Measurements from ENCODE around the gene SLC2A4RG.

DNA sequence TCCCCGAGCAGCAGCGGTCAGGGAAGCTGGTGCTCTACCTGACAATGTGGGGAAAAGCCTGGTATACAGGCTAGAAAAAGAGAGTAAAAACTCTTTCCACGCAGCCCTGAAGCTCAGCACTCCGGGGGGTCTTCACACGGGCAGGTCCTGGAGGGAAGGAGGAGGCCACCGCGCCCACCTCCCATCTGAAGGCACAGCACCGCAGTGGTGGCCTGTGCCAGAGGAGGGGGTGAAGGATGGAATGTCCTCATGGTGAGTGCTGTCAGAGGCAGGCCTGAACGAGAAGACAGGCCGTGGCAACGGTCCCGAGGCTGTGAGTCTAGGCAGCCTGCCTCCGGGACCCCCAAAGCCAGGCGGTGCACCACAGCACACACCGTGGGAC is 5.8 kb downstream of the SLC2A4RG start:
- TF ChIP-seq, protein P1, sequence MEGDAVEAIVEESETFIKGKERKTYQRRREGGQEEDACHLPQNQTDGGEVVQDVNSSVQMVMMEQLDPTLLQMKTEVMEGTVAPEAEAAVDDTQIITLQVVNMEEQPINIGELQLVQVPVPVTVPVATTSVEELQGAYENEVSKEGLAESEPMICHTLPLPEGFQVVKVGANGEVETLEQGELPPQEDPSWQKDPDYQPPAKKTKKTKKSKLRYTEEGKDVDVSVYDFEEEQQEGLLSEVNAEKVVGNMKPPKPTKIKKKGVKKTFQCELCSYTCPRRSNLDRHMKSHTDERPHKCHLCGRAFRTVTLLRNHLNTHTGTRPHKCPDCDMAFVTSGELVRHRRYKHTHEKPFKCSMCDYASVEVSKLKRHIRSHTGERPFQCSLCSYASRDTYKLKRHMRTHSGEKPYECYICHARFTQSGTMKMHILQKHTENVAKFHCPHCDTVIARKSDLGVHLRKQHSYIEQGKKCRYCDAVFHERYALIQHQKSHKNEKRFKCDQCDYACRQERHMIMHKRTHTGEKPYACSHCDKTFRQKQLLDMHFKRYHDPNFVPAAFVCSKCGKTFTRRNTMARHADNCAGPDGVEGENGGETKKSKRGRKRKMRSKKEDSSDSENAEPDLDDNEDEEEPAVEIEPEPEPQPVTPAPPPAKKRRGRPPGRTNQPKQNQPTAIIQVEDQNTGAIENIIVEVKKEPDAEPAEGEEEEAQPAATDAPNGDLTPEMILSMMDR (IDR thresholded peaks at IDR 0.05; ENCODE audit: poor library complexity) = no peak
- TF ChIP-seq EZH2phosphoT487 (IDR thresholded peaks at IDR 0.05; ENCODE audit: low read depth, severe bottlenecking, unreplicated experiment) = no peak

Data from hepatocyte (in vitro differentiated cells).